GM12873 (cell line): ENCODE results near the gene GATA2.

ENCODE experiments used
- TF ChIP-seq, protein P1 (sequence below): IDR thresholded peaks from 2 replicates; pipeline ENCODE4 v1.5.1; 2012; ENCODE audit warnings: low read depth, mild to moderate bottlenecking, moderate library complexity, low read length, control low read depth; ENCODE audit not compliant: insufficient read depth; ENCODE audit errors: missing control alignments

GATA2 gene

DNA sequence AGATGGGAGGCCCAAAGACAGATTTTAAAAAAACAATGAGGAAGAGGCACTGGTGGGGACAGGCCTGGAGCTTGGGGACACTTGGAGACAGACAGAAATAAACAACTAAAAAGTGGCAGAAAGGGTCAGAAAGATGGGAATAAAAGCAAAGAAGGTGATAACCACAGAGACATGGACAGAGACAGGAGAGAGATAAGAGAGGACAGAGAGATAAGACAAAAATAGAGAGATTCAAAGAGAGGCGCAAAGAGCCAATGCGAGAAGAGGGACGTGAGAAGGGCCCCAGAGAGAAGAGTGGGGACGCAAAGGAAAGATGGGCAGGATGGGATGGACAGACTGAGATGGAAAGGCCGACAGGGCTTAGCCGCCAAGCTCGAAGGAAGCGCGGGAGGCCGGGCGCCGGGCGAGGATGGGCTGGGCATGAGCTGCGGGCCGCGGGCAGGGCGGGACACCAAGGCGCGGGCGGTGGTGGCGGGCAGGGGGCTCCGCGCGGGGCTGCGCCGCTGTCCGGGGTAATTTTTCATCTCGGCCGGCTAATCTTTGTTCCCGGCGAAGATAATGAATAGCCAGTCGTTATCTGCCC is 3.1 kb upstream of the GATA2 start:
- TF ChIP-seq, protein P1, sequence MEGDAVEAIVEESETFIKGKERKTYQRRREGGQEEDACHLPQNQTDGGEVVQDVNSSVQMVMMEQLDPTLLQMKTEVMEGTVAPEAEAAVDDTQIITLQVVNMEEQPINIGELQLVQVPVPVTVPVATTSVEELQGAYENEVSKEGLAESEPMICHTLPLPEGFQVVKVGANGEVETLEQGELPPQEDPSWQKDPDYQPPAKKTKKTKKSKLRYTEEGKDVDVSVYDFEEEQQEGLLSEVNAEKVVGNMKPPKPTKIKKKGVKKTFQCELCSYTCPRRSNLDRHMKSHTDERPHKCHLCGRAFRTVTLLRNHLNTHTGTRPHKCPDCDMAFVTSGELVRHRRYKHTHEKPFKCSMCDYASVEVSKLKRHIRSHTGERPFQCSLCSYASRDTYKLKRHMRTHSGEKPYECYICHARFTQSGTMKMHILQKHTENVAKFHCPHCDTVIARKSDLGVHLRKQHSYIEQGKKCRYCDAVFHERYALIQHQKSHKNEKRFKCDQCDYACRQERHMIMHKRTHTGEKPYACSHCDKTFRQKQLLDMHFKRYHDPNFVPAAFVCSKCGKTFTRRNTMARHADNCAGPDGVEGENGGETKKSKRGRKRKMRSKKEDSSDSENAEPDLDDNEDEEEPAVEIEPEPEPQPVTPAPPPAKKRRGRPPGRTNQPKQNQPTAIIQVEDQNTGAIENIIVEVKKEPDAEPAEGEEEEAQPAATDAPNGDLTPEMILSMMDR, result no peak

DNA sequence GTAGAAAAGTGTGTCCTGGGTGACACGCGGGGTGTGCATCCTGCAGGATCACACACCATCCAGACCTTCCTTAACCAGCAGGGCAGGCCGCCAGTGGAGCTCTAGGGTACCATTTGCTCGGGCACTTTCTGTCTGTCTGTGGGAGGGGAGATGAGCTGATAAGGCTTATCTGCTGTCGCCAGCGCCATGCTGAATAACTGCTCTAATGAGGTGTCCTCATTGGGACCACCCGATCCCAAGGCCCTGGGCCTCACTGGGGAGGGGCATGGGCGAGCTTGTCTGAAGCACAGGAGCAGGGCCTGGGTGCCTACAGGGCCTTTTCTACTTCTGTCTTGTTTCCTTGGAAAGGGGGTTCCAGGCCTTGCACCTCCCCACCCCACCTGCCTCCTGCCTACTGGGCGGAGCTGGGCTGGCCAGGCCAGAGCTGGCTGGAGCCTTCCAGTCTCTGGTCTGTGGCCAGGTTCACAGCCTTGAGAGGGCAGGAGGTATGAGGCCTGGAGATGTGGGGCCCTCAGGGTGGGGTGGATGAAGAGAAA is 2.5 kb upstream of the GATA2 start:
- TF ChIP-seq, protein P1, result no peak

DNA sequence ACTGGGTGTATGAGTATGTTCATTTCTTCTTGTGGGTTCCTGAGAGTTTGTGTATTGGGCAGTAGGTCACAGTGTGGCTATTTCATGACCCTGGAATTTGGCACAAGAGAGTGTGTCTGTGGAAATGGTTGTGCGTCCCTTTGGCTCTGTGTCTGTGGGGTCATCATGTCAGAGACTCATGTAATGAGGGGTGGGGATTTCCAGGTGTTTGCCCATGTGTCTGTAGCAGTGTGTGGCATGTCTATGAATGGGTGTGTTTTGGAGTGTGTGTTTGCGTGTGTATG is 1.3 kb upstream of the GATA2 start:
- TF ChIP-seq, protein P1, result no peak

DNA sequence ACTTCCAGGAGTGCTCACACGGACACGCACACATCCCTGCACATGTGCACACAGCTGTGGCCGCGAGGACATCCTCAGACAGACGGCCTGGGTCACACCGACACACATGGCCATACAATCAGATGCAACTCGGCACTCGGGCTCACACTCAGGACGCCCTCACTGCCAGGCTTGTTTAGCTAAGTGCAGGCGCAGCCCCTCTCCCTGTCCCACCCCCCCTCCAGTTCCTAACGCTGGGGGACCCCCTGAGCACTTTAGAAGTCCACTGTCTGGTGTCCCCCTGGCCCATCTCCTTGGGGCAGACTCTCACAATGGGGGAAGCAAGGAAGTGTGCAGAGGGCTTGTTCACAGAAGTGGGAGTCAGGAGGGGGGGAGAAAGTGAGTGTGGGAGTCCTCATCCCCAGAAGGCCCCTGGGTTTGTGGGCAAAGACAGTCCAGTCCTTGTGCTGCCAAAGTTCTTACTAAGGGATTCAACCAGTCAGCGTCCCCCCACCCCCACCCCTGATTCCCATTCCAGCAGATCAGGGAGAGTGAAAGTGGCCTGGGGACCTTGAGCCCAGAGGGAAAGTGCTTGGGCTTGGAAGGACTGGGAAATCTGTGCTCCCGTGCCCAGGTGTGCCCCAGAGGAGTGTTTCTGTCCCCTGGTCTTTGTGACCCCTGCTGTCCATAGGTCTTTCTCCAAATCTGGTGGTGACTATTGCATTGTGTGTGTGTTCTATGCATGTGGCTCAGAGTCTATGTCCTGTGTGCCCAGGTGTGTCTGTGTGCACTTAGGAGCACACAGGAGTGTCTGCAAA is 767 bp upstream of the GATA2 start:
- TF ChIP-seq, protein P1, result no peak

GRCh38 chr3:128491941-128492670 is 895 bp downstream of the GATA2 start:
- TF ChIP-seq, protein P1, result no peak

GRCh38 chr3:128491691-128491940 is 1.4 kb downstream of the GATA2 start:
- TF ChIP-seq, protein P1, result no peak

DNA sequence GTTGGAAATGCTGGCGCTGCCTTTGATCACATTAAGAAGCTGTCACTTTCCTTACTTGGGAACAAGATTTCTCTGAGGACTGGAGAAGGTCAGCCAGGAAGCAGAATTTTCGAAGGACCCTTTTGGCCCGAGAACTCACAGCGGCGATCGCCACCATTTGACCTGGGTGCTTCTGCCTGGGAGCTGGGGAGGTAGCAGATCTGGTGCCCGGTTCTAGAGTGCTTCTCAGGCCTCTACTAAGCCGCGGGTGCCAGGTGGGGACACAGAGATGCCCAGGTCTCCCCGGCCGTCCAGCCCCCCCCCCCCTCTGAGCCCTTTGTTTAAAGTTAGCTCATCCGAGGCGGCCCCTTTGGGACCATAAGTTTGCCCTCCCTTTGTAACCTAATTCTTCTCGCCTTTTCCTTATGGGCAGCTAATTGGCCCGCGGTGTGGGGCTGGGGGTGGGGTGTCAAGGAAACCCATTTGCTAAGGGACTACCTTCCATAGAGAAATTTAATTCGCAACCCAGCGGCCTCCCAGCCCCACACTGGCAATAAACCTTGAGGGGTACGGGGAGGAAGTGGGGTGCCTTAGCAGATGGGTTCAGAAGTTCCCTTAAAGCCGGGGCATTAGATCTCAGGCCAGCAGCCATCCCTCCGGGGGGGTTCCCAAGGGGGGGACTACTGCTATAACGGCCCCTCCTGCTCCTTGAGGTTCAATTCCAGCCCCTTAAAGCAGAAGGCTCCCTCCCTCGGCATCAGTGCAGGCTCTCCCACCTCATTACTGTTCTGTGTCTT is 1.9 kb downstream of the GATA2 start:
- TF ChIP-seq, protein P1, result no peak
